Measurements from ENCODE around the gene HTD2.
"Not testable (repeated sequence)": the region's sequence is repeated elsewhere in the genome, so short reads cannot be mapped to it uniquely, and the experiment has no call there.

DNA sequence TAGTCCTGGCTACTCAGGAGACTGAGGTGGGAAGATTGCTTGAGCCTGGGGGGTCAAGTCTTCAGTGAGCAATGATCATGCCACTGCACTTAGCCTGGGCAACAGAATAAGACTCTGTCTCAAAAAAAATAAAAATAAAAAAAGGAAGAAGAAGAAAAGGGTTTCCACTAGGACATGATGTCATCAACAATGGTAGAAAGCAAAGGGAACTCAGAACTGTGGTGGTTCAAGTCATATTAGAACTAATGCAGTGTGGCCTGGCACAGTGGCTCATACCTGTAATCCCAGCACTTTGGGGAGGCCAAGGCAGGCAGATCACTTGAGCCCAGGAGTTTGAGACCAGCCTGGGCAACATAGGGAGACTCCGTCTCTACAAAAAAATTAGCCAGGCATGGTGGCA, 38.8 kb upstream of the HTD2 start:
- TF ChIP-seq, protein P1, sequence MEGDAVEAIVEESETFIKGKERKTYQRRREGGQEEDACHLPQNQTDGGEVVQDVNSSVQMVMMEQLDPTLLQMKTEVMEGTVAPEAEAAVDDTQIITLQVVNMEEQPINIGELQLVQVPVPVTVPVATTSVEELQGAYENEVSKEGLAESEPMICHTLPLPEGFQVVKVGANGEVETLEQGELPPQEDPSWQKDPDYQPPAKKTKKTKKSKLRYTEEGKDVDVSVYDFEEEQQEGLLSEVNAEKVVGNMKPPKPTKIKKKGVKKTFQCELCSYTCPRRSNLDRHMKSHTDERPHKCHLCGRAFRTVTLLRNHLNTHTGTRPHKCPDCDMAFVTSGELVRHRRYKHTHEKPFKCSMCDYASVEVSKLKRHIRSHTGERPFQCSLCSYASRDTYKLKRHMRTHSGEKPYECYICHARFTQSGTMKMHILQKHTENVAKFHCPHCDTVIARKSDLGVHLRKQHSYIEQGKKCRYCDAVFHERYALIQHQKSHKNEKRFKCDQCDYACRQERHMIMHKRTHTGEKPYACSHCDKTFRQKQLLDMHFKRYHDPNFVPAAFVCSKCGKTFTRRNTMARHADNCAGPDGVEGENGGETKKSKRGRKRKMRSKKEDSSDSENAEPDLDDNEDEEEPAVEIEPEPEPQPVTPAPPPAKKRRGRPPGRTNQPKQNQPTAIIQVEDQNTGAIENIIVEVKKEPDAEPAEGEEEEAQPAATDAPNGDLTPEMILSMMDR (IDR thresholded peaks at IDR 0.05 in 8 of 11, conservative IDR thresholded peaks at IDR 0.05 in 3 of 11): not testable (repeated sequence)
- TF ChIP-seq POLR2A, POLR2AphosphoS5 (IDR thresholded peaks at IDR 0.05): not testable (repeated sequence)

All from spleen (tissue), 7 donors.